Mucosa of descending colon (tissue), 3 donors: ENCODE measurements around the gene PFKFB3. TPM values are rescaled to one million over a fixed set of nuclear protein-coding genes. Genes with fewer than 3 reads are reported as not detected.

ENCODE experiments used
- ATAC-seq: fragments of 200-7000 bp; cut with Tn5 transposase; one replicate; pipeline ENCODE4 v1.9.1; 2020; ENCODE audit warnings: mild to moderate bottlenecking, moderate library complexity
- DNase-seq, 3 donors: peaks; one replicate each; pipeline ENCODE4 v3.0.0-alpha.2; 2020
- H3K36me3 ChIP-seq: fragments of 200-600 bp; one replicate; pipeline ENCODE4 v1.8.0; 2021; ENCODE audit warnings: low read depth, mild to moderate bottlenecking
- H3K4me1 ChIP-seq: fragments of 200-600 bp; one replicate; pipeline ENCODE4 v1.8.0; 2021; ENCODE audit warnings: low read depth, mild to moderate bottlenecking
- H3K4me3 ChIP-seq: fragments of 200-600 bp; one replicate; pipeline ENCODE4 v1.8.0; 2021; ENCODE audit warnings: mild to moderate bottlenecking
- H3K9me3 ChIP-seq: fragments of 200-600 bp; one replicate; pipeline ENCODE4 v1.8.0; 2021; ENCODE audit warnings: mild to moderate bottlenecking
- CTCF ChIP-seq: fragments of 200-600 bp; IDR thresholded peaks from one replicate; pipeline ENCODE4 v1.8.0; 2022; ENCODE audit warnings: antibody characterized with exemption, mild to moderate bottlenecking
- intact Hi-C, 2 donors: fragments of 100-400 bp; cut with DNase I in 1 of 2; cut with micrococcal nuclease in 1 of 2; formaldehyde crosslinking; loops; one replicate each; pipeline versions ENCODE4 v1.11.0 to v1.11.1; 2022; cut with DNase I, micrococcal nuclease
- total RNA-seq, 3 donors: library from RNA; stranded (reverse); fragmentation: NEBNext Ultra II Directional in 2 of 3; extraction: Animal tissue kit (Norgen Biotek cat#: 25700) in 2 of 3; gene quantifications; one replicate each; pipeline versions ENCODE4 v1.2.1 to v1.2.4, GENCODE V29; 2021 to 2023
- donor health status: DM: no; HTN: no; CAD: no; lungs with moderate emphysema.
- donor health status: DM: no; HTN: no; CAD: no.
- donor health status: DM: no; HTN: yes; CAD: no.

The PFKFB3 gene
- total RNA-seq, 3 donors from 2014 or later = 19.3 to 39.0 (median 21.7) TPM

DNA sequence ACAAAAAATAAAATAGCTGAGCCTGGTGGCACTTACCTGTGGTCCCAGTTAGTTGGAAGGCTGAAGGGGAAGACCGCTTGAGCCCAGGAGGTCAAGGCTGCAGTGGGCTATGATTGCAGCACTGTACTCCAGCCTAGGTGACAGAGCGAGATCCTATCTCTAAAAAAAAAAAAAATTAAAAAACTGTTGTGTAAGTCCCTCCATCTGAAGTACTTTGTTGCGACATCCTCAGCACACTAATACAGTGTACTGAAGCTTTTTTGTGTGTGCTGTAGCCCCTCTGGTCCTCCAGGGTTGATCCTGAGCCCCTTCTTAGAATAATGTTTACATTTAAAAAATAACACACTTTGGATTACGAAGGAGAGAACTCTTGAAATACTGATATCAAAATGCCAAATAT is 71.3 kb downstream of the PFKFB3 start:
- peaks cover 8% of the 10 kb centered on the region for H3K4me1 ChIP-seq
- H3K9me3 ChIP-seq = no peaks in the 10 kb centered on the region
- H3K4me3 ChIP-seq = no peak overlapping the region
- intact Hi-C loops = no loop called here
- H3K36me3 ChIP-seq = no peaks in the 10 kb centered on the region
- DNase-seq (no peak), ATAC-seq (no peak)
- TF ChIP-seq CTCF = no peak

DNA sequence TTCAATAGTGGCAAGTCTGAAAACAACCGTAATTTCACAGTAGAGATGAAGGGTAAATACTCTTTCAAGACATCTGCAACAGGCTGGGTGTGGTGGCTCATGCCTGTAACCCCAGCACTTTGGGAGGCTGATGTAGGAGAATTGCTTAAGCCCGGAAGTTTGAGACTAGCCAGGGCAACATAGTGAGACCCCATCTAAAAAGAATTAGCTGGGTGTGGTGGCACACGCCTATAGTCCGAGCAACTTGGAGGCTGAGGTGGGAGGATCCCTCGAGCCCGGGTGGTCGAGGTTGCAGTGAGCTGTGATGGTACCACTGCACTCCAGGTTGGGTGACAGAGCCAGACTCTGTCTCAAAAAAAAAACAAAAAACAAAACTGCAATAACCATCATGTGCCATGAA is 71.8 kb downstream of the PFKFB3 start:
- DNase-seq (no peak), ATAC-seq (no peak)
- intact Hi-C loops = no loop called here
- no peak for TF ChIP-seq CTCF
- Histone ChIP-seq H3K4me3 (no peak overlapping the region), H3K36me3 (no peaks in the 10 kb centered on the region), H3K4me1 (peaks cover 8% of the 10 kb centered on the region), H3K9me3 (no peaks in the 10 kb centered on the region)

DNA sequence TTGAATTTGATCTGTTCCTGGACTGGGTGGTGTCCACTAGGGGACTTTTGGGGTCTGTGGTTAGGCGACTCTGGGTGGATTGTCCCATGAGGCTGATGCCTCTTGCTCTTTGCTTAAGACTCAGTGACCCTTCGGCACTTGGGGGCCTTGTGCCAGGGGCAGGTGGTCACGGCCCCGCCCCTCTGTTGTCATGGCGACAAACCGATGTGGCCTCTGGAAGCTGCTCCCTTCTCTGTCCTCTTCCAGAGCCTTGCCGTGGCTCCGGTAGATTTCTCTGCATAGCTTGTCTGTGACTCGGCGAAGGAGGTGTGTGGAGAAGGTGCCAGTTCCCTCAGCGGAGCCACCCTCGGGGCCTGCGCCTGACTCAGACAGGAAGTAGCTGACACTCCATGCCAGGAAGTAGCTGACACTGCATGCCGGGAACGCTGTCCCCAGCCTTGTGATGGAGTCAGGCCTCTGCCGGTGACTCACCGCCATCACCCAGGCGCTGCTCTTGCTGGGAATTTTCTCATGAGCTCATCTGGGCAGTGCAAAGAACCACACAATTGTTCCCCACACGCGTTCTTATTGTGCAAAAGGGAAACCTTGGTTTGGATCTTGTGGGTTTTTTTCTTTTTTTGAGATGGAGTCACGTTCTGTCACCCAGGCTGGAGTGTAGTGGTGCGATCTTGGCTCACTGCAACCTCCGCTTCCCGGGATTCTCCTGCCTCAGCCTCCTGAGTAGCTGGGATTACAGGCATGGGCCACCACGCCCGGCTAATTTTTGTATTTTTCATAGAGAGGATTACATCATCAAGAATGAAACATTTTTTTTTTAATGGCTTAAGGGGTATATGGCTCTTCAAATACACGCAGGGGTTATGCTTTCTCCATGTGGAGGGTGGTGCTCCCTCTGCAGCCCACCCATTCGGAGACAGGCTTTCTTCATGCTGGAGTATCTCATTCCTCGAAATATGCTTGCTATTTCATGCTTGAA is 72.6 kb downstream of the PFKFB3 start:
- ATAC-seq (peak; percentile 82), DNase-seq (peak; percentile 69 to 95 (median 70))
- H3K4me3 ChIP-seq = no peak overlapping the region
- intact Hi-C loops = no loop called here
- no peaks in the 10 kb centered on the region for H3K36me3 ChIP-seq
- peaks cover 8% of the 10 kb centered on the region for H3K4me1 ChIP-seq
- no peaks in the 10 kb centered on the region for H3K9me3 ChIP-seq
- no peak for TF ChIP-seq CTCF

- Histone ChIP-seq H3K36me3 (no peaks in the 10 kb centered on the region), H3K4me1 (peaks cover 6% of the 10 kb centered on the region), H3K9me3 (no peaks in the 10 kb centered on the region), H3K4me3 (no peak overlapping the region)
- intact Hi-C loops = no loop called here
- DNase-seq (no peak), ATAC-seq (no peak)
- TF ChIP-seq CTCF = no peak
These were observed 73.6 kb downstream of the PFKFB3 start for GRCh38 chr10:6276356-6276755.

- DNase-seq (no peak), ATAC-seq (no peak)
- H3K36me3 ChIP-seq = no peaks in the 10 kb centered on the region
- H3K4me3 ChIP-seq = no peak overlapping the region
- TF ChIP-seq CTCF = no peak
- intact Hi-C loops = no loop called here
- H3K4me1 ChIP-seq = no peaks in the 10 kb centered on the region
- no peaks in the 10 kb centered on the region for H3K9me3 ChIP-seq
These were observed 75.9 kb downstream of the PFKFB3 start for GRCh38 chr10:6278519-6279120.
